ENCODE results near the gene LHFPL3. TPM values are rescaled to one million over a fixed set of nuclear protein-coding genes. Genes with fewer than 3 reads are reported as not detected.

LHFPL3 gene
- total and polyA plus RNA-seq, 2 experiments from 2014 or later: 0.24 TPM; not detected in 1

GRCh38 chr7:104859754-104860426 is 531.5 kb downstream of the LHFPL3 start (continued):
- TF ChIP-seq ZNF114 (CRISPR knock-in tag; IDR thresholded peaks at IDR 0.05) (no peak), STAT1 (IDR thresholded peaks at IDR 0.05; ENCODE audit: unreplicated experiment) (no peak), REST (IDR thresholded peaks at IDR 0.05; ENCODE audit: unreplicated experiment) (no peak)

DNA sequence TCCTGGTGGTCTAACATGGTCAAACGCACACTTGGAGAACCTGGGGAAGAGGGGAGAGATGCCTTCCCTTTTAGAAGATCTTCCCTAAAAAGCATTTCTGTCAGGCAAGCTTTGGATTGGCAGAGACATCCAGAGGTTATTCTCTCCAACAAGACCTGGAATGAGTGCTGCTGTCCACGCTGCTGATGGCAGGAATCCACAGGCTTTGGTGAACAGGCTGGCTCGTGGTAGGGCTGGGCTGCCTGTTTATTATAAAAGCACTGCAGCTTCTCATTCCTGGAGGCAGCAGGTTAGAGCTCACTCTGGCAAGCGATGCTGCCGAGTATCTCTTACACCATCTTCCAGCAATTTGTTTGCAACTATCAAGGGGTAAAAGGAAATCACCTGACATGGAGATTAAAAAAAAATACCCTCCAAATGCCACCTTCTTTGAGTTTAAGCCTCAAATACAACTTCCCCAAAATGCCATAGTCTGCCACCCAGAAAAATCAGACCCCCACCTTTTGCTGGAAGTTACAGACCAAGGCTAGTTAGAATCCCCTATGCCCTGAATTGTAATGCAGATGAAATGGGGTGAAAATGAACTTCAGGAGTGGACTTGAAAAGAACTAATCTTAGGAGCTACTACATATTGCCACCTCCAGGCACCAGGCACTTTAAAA is 533.5 kb downstream of the LHFPL3 start:
- peaks cover 43% of the 10 kb centered on the region for H3K9me3 Mint-ChIP-seq
- H3K27ac Mint-ChIP-seq: no peak overlapping the region
- no peak overlapping the region for H3K27ac ChIP-seq (ENCODE audit: low read depth)
- peaks cover 14% of the 10 kb centered on the region; the same call in 2 of the 3 replicates for H3K36me3 Mint-ChIP-seq (ENCODE audit: low read depth)
- no peaks in the 10 kb centered on the region for H3K4me1 ChIP-seq (ENCODE audit: insufficient read depth)
- no peak overlapping the region for H3K4me2 ChIP-seq
- H3K27me3 Mint-ChIP-seq (ENCODE audit: insufficient read depth, low read depth, poor library complexity): no peaks in the 10 kb centered on the region
- no peaks in the 10 kb centered on the region for H4K20me1 ChIP-seq (replicated peaks; ENCODE audit: insufficient read depth)
- no peak overlapping the region for H2AFZ ChIP-seq
- H3K4me3 Mint-ChIP-seq: no peak overlapping the region
- no peak overlapping the region for H3K4me3 ChIP-seq
- no peaks in the 10 kb centered on the region for H3K9me2 ChIP-seq (ENCODE audit: insufficient read depth)
- H3K27me3 ChIP-seq (ENCODE audit: insufficient read depth): peaks cover 5% of the 10 kb centered on the region; the same call in 1 of the 2 replicates
- TF ChIP-seq, protein P1, sequence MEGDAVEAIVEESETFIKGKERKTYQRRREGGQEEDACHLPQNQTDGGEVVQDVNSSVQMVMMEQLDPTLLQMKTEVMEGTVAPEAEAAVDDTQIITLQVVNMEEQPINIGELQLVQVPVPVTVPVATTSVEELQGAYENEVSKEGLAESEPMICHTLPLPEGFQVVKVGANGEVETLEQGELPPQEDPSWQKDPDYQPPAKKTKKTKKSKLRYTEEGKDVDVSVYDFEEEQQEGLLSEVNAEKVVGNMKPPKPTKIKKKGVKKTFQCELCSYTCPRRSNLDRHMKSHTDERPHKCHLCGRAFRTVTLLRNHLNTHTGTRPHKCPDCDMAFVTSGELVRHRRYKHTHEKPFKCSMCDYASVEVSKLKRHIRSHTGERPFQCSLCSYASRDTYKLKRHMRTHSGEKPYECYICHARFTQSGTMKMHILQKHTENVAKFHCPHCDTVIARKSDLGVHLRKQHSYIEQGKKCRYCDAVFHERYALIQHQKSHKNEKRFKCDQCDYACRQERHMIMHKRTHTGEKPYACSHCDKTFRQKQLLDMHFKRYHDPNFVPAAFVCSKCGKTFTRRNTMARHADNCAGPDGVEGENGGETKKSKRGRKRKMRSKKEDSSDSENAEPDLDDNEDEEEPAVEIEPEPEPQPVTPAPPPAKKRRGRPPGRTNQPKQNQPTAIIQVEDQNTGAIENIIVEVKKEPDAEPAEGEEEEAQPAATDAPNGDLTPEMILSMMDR (conservative IDR thresholded peaks at IDR 0.05; ENCODE audit: low read depth in 2 of 2): no peak
- TF ChIP-seq ETS1 (IDR thresholded peaks at IDR 0.05) (no peak), EZH2phosphoT487 (IDR thresholded peaks at IDR 0.05; ENCODE audit: unreplicated experiment) (no peak), STAT1 (IDR thresholded peaks at IDR 0.05; ENCODE audit: unreplicated experiment) (no peak), ZNF114 (CRISPR knock-in tag; IDR thresholded peaks at IDR 0.05) (no peak), NANOG (IDR thresholded peaks at IDR 0.05; ENCODE audit: borderline replicate concordance) (no peak), CREB1 (CRISPR knock-in tag; IDR thresholded peaks at IDR 0.05; ENCODE audit: low read depth) (no peak), REST (IDR thresholded peaks at IDR 0.05; ENCODE audit: unreplicated experiment) (no peak), POLR2AphosphoS5 (IDR thresholded peaks at IDR 0.05; ENCODE audit: low read depth) (no peak)
- DNase-seq (ENCODE audit: low spot score) (no peak), ATAC-seq (no peak)
- H3F3A ChIP-seq (replicated peaks; ENCODE audit: low read depth): no peaks in the 10 kb centered on the region
- H3K79me2 ChIP-seq (replicated peaks; ENCODE audit: insufficient read depth): no peaks in the 10 kb centered on the region
- H3K4me1 Mint-ChIP-seq: peaks cover 2% of the 10 kb centered on the region; the same call in 1 of the 3 replicates
- peaks cover 4% of the 10 kb centered on the region; the same call in 1 of the 2 replicates for H3K36me3 ChIP-seq (ENCODE audit: insufficient read depth)
